ENCODE data around the gene ARHGEF6. TPM values are rescaled to one million over a fixed set of nuclear protein-coding genes. Genes with fewer than 3 reads are reported as not detected.

ARHGEF6 gene
- total and polyA plus RNA-seq, 2 experiments from 2014 or later, result 2.5 to 6.0 TPM

DNA sequence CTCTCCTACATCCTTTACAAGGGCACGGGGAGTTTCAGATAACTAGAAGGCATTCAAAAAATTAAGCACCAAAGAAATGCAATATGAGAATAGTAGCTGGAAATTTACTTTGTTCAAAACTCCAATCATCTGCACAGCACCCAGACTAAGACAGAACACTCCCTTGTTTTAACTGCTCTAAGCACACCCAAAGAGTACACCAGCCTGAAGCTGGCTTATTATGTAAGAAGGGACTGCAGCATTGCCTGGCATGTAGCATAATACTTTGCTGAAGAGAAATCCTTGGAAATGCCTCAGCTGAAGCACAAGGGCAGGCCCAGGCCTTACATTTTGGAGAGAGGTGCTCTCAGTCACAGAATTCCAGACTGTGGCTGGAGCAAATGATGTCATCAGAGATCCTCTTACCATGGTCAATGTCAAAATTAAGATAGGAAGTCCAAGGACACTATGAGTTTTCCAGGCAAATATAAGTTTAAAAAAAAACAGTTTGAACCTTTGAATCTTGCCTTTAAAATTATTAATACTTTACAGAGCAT, 14.8 kb downstream of the ARHGEF6 start:
- Histone ChIP-seq H3K9me2 (ENCODE audit: insufficient read depth) (no peaks in the 10 kb centered on the region), H3K27ac (ENCODE audit: low read depth) (no peak overlapping the region), H3F3A (replicated peaks; ENCODE audit: low read depth) (no peaks in the 10 kb centered on the region; the same call in 1 of the 2 replicates), H2AFZ (no peak overlapping the region), H3K79me2 (replicated peaks; ENCODE audit: insufficient read depth) (no peaks in the 10 kb centered on the region), H4K20me1 (replicated peaks; ENCODE audit: insufficient read depth) (no peaks in the 10 kb centered on the region), H3K4me1 (ENCODE audit: insufficient read depth) (peaks cover 21% of the 10 kb centered on the region; the same call in 1 of the 2 replicates), H3K36me3 (ENCODE audit: insufficient read depth) (no peaks in the 10 kb centered on the region), H3K27me3 (ENCODE audit: insufficient read depth) (peaks cover 19% of the 10 kb centered on the region), H3K4me2 (peak overlapping the region; percentile 88; the same call in 1 of the 2 replicates), H3K4me3 (peak overlapping the region; percentile 69; the same call in 1 of the 2 replicates)
- TF ChIP-seq, protein P1, sequence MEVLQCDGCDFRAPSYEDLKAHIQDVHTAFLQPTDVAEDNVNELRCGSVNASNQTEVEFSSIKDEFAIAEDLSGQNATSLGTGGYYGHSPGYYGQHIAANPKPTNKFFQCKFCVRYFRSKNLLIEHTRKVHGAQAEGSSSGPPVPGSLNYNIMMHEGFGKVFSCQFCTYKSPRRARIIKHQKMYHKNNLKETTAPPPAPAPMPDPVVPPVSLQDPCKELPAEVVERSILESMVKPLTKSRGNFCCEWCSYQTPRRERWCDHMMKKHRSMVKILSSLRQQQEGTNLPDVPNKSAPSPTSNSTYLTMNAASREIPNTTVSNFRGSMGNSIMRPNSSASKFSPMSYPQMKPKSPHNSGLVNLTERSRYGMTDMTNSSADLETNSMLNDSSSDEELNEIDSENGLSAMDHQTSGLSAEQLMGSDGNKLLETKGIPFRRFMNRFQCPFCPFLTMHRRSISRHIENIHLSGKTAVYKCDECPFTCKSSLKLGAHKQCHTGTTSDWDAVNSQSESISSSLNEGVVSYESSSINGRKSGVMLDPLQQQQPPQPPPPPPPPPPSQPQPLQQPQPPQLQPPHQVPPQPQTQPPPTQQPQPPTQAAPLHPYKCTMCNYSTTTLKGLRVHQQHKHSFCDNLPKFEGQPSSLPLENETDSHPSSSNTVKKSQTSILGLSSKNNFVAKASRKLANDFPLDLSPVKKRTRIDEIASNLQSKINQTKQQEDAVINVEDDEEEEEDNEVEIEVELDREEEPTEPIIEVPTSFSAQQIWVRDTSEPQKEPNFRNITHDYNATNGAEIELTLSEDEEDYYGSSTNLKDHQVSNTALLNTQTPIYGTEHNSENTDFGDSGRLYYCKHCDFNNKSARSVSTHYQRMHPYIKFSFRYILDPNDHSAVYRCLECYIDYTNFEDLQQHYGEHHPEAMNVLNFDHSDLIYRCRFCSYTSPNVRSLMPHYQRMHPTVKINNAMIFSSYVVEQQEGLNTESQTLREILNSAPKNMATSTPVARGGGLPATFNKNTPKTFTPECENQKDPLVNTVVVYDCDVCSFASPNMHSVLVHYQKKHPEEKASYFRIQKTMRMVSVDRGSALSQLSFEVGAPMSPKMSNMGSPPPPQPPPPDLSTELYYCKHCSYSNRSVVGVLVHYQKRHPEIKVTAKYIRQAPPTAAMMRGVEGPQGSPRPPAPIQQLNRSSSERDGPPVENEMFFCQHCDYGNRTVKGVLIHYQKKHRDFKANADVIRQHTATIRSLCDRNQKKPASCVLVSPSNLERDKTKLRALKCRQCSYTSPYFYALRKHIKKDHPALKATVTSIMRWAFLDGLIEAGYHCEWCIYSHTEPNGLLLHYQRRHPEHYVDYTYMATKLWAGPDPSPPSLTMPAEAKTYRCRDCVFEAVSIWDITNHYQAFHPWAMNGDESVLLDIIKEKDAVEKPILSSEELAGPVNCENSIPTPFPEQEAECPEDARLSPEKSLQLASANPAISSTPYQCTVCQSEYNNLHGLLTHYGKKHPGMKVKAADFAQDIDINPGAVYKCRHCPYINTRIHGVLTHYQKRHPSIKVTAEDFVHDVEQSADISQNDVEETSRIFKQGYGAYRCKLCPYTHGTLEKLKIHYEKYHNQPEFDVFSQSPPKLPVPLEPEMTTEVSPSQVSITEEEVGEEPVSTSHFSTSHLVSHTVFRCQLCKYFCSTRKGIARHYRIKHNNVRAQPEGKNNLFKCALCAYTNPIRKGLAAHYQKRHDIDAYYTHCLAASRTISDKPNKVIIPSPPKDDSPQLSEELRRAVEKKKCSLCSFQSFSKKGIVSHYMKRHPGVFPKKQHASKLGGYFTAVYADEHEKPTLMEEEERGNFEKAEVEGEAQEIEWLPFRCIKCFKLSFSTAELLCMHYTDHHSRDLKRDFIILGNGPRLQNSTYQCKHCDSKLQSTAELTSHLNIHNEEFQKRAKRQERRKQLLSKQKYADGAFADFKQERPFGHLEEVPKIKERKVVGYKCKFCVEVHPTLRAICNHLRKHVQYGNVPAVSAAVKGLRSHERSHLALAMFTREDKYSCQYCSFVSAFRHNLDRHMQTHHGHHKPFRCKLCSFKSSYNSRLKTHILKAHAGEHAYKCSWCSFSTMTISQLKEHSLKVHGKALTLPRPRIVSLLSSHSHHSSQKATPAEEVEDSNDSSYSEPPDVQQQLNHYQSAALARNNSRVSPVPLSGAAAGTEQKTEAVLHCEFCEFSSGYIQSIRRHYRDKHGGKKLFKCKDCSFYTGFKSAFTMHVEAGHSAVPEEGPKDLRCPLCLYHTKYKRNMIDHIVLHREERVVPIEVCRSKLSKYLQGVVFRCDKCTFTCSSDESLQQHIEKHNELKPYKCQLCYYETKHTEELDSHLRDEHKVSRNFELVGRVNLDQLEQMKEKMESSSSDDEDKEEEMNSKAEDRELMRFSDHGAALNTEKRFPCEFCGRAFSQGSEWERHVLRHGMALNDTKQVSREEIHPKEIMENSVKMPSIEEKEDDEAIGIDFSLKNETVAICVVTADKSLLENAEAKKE (CRISPR knock-in tag; IDR thresholded peaks at IDR 0.05), result no peak
- no peak for TF ChIP-seq ZNF331 (CRISPR knock-in tag; IDR thresholded peaks at IDR 0.05; ENCODE audit: low read depth)
- no peak for TF ChIP-seq EZH2 (IDR thresholded peaks at IDR 0.05; ENCODE audit: low read depth, unreplicated experiment)
- no peak for TF ChIP-seq JUNB (IDR thresholded peaks at IDR 0.05; ENCODE audit: unreplicated experiment)
- TF ChIP-seq STAT1 (IDR thresholded peaks at IDR 0.05; ENCODE audit: unreplicated experiment), result no peak
- TF ChIP-seq CREB1 (CRISPR knock-in tag; IDR thresholded peaks at IDR 0.05; ENCODE audit: low read depth), result no peak
- no peak for TF ChIP-seq NANOG (IDR thresholded peaks at IDR 0.05; ENCODE audit: borderline replicate concordance)
- TF ChIP-seq, protein P2, sequence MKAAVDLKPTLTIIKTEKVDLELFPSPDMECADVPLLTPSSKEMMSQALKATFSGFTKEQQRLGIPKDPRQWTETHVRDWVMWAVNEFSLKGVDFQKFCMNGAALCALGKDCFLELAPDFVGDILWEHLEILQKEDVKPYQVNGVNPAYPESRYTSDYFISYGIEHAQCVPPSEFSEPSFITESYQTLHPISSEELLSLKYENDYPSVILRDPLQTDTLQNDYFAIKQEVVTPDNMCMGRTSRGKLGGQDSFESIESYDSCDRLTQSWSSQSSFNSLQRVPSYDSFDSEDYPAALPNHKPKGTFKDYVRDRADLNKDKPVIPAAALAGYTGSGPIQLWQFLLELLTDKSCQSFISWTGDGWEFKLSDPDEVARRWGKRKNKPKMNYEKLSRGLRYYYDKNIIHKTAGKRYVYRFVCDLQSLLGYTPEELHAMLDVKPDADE (IDR thresholded peaks at IDR 0.05), result no peak
- TF ChIP-seq ZNF114 (CRISPR knock-in tag; IDR thresholded peaks at IDR 0.05), result no peak
- no peak for TF ChIP-seq EZH2phosphoT487 (IDR thresholded peaks at IDR 0.05; ENCODE audit: unreplicated experiment)
- TF ChIP-seq, protein P3, sequence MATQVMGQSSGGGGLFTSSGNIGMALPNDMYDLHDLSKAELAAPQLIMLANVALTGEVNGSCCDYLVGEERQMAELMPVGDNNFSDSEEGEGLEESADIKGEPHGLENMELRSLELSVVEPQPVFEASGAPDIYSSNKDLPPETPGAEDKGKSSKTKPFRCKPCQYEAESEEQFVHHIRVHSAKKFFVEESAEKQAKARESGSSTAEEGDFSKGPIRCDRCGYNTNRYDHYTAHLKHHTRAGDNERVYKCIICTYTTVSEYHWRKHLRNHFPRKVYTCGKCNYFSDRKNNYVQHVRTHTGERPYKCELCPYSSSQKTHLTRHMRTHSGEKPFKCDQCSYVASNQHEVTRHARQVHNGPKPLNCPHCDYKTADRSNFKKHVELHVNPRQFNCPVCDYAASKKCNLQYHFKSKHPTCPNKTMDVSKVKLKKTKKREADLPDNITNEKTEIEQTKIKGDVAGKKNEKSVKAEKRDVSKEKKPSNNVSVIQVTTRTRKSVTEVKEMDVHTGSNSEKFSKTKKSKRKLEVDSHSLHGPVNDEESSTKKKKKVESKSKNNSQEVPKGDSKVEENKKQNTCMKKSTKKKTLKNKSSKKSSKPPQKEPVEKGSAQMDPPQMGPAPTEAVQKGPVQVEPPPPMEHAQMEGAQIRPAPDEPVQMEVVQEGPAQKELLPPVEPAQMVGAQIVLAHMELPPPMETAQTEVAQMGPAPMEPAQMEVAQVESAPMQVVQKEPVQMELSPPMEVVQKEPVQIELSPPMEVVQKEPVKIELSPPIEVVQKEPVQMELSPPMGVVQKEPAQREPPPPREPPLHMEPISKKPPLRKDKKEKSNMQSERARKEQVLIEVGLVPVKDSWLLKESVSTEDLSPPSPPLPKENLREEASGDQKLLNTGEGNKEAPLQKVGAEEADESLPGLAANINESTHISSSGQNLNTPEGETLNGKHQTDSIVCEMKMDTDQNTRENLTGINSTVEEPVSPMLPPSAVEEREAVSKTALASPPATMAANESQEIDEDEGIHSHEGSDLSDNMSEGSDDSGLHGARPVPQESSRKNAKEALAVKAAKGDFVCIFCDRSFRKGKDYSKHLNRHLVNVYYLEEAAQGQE (IDR thresholded peaks at IDR 0.05; ENCODE audit: unreplicated experiment), result no peak
- ATAC-seq (no peak), DNase-seq (ENCODE audit: low spot score) (no peak)
- Mint-ChIP-seq H3K27ac (no peak overlapping the region), H3K4me1 (peaks cover 17% of the 10 kb centered on the region), H3K9me3 (no peaks in the 10 kb centered on the region), H3K36me3 (ENCODE audit: low read depth) (peaks cover 2% of the 10 kb centered on the region; the same call in 2 of the 3 replicates), H3K4me3 (peak overlapping the region; percentile 74; the same call in 2 of the 3 replicates), H3K27me3 (ENCODE audit: insufficient read depth, low read depth, poor library complexity) (peaks cover 2% of the 10 kb centered on the region)

Data from GM23338 (cell line).